Measurements from ENCODE around the gene UGT1A5.
"Not testable (repeated sequence)": the region's sequence is repeated elsewhere in the genome, so short reads cannot be mapped to it uniquely, and the experiment has no call there.

Gene UGT1A5

GRCh38 chr2:233740870-233741269 is 28.2 kb downstream of the UGT1A5 start:
- no peak overlapping the region for H3K27ac ChIP-seq (ENCODE audit: poor library complexity, severe bottlenecking)
- H3K4me3 ChIP-seq (ENCODE audit: severe bottlenecking) = no peak overlapping the region
- H3K9me3 ChIP-seq (ENCODE audit: severe bottlenecking) = no peaks in the 10 kb centered on the region
- no peaks in the 10 kb centered on the region for H3K4me1 ChIP-seq (ENCODE audit: insufficient read depth, poor library complexity, severe bottlenecking)
- TF ChIP-seq CTCF (IDR thresholded peaks at IDR 0.05; ENCODE audit: poor library complexity, severe bottlenecking) = no peak
- ATAC-seq (ENCODE audit: low read depth) = no peak
- no peaks in the 10 kb centered on the region for H3K27me3 ChIP-seq (ENCODE audit: insufficient read depth, poor library complexity, severe bottlenecking)
- no peaks in the 10 kb centered on the region for H3K36me3 ChIP-seq (ENCODE audit: low read depth)
- DNase-seq (ENCODE audit: low spot score) = no peak

DNA sequence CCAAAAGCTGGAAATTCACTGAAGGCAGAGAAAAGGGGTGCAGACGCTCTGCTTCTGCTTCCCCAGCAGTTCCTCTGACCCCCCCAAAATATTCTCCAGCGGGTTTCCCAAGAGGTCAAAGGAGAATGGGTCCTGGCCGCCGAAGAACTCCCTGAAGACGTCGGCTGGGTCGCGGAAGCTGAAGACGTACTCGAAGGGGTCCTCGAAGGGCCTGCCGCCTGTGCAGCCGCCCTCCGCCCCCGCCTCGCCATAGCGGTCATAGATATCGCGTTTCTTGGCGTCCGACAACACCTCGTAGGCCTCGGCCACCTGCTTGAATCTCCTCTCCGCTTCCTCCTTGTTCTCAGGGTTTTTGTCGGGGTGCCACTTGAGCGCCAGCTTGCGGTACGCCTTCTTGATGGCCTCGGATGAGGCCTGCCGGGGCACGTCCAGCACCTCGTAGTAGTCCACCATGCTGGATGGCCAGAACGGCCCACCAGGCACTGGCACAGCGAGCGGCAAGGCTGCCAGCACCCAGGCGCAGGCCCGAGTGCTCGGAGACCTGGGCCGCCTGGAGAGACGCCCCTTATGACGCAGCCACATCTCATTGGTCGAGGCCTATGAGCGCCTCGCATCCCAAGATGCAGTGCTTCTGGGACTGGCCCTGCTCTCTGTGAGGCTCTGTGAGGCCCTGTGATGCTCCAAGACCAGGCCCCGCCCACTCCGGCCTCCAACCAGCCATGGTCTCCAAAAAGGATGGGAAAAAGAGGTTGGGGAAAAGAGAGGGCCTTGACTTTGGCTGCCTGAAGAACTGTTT is 31.0 kb downstream of the UGT1A5 start:
- no peak for TF ChIP-seq CTCF (IDR thresholded peaks at IDR 0.05; ENCODE audit: poor library complexity, severe bottlenecking)

GRCh38 chr2:233745073-233745755 is 32.5 kb downstream of the UGT1A5 start:
- Histone ChIP-seq H3K4me1 (ENCODE audit: insufficient read depth, poor library complexity, severe bottlenecking) (no peaks in the 10 kb centered on the region), H3K27me3 (ENCODE audit: insufficient read depth, poor library complexity, severe bottlenecking) (no peaks in the 10 kb centered on the region), H3K27ac (ENCODE audit: poor library complexity, severe bottlenecking) (no peak overlapping the region), H3K36me3 (ENCODE audit: low read depth) (no peaks in the 10 kb centered on the region), H3K9me3 (ENCODE audit: severe bottlenecking) (no peaks in the 10 kb centered on the region), H3K4me3 (ENCODE audit: severe bottlenecking) (no peak overlapping the region)
- ATAC-seq (ENCODE audit: low read depth) (no peak), DNase-seq (ENCODE audit: low spot score) (no peak)
- no peak for TF ChIP-seq CTCF (IDR thresholded peaks at IDR 0.05; ENCODE audit: poor library complexity, severe bottlenecking)

More for the DNA sequence above, 31.0 kb downstream of the UGT1A5 start:
- no peak overlapping the region for H3K4me3 ChIP-seq (ENCODE audit: severe bottlenecking)
- no peak for ATAC-seq (ENCODE audit: low read depth)
- no peak overlapping the region for H3K27ac ChIP-seq (ENCODE audit: poor library complexity, severe bottlenecking)
- no peaks in the 10 kb centered on the region for H3K9me3 ChIP-seq (ENCODE audit: severe bottlenecking)
- no peaks in the 10 kb centered on the region for H3K27me3 ChIP-seq (ENCODE audit: insufficient read depth, poor library complexity, severe bottlenecking)
- no peaks in the 10 kb centered on the region for H3K4me1 ChIP-seq (ENCODE audit: insufficient read depth, poor library complexity, severe bottlenecking)
- DNase-seq (ENCODE audit: low spot score) = no peak
- no peaks in the 10 kb centered on the region for H3K36me3 ChIP-seq (ENCODE audit: low read depth)

DNA sequence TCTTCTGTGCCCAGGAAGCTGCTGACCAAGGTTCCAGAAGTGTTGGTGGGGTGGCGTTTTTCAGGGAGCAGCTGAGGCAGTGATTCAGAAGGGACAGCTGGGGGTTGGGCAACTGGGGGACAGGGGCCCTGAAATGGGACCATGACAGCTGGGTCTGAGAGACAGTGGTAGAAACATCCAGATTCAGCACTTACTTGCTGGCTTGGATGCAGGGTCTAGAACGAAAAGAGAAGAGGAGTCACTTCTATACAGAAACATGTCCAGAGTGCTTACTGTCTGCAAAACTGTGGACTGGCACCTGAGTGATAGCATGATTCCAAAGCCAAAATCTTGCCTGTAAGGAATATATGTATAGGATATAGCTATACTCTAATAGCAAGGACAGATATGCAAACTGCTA is 33.1 kb downstream of the UGT1A5 start:
- H3K9me3 ChIP-seq (ENCODE audit: severe bottlenecking); H3K36me3 ChIP-seq (ENCODE audit: low read depth); H3K27ac ChIP-seq (ENCODE audit: poor library complexity, severe bottlenecking); H3K27me3 ChIP-seq (ENCODE audit: insufficient read depth, poor library complexity, severe bottlenecking); H3K4me1 ChIP-seq (ENCODE audit: insufficient read depth, poor library complexity, severe bottlenecking); DNase-seq (ENCODE audit: low spot score); H3K4me3 ChIP-seq (ENCODE audit: severe bottlenecking); ATAC-seq (ENCODE audit: low read depth): not testable (repeated sequence)

- H3K4me3 ChIP-seq (ENCODE audit: severe bottlenecking) = no peak overlapping the region
Observed at GRCh38 chr2:233746475-233747282, 34.0 kb downstream of the UGT1A5 start.

More at GRCh38 chr2:233746475-233747282, 34.0 kb downstream of the UGT1A5 start:
- no peak for TF ChIP-seq CTCF (IDR thresholded peaks at IDR 0.05; ENCODE audit: poor library complexity, severe bottlenecking)
- no peaks in the 10 kb centered on the region for H3K4me1 ChIP-seq (ENCODE audit: insufficient read depth, poor library complexity, severe bottlenecking)
- H3K9me3 ChIP-seq (ENCODE audit: severe bottlenecking) = no peaks in the 10 kb centered on the region
- H3K27ac ChIP-seq (ENCODE audit: poor library complexity, severe bottlenecking) = no peak overlapping the region
- DNase-seq (ENCODE audit: low spot score) (no peak), ATAC-seq (ENCODE audit: low read depth) (no peak)
- no peaks in the 10 kb centered on the region for H3K27me3 ChIP-seq (ENCODE audit: insufficient read depth, poor library complexity, severe bottlenecking)
- H3K36me3 ChIP-seq (ENCODE audit: low read depth) = no peaks in the 10 kb centered on the region
